Stimulated activated CD8-positive, alpha-beta memory T cell treated with anti-CD3 and anti-CD28 coated beads, Interleukin-4, amount 100 ng/mL, for 48 hours (primary cell): ENCODE data around the gene GRM8.

Source experiments
- DNase-seq: peaks from one replicate; pipeline ENCODE4 v3.0.0-alpha.2; 2020

Gene GRM8

GRCh38 chr7:127146746-127147536 lies 105.8 kb downstream of the GRM8 start:
- no peak for DNase-seq

DNA sequence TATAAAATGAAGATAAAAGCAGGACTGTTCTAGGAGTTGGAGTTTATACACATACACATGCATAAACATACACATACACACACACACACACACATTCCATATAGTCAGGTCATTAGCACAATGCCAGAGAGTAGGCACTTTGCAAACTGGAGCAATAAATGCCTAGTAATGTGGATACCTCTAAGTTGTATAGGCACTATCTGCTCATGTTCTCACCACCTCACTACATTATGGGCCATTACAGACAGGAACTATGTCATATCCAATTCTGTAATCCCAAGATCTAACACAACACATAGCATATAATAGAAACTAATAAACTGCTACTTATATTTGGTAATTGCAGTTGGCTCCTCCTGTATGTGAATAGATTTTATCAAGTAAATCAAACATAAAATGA lies 115.6 kb downstream of the GRM8 start:
- DNase-seq, result no peak

- no peak for DNase-seq
These were observed 116.8 kb downstream of the GRM8 start for GRCh38 chr7:127135871-127136485.

- no peak for DNase-seq
These were observed 129.5 kb downstream of the GRM8 start for GRCh38 chr7:127123220-127123619.

DNA sequence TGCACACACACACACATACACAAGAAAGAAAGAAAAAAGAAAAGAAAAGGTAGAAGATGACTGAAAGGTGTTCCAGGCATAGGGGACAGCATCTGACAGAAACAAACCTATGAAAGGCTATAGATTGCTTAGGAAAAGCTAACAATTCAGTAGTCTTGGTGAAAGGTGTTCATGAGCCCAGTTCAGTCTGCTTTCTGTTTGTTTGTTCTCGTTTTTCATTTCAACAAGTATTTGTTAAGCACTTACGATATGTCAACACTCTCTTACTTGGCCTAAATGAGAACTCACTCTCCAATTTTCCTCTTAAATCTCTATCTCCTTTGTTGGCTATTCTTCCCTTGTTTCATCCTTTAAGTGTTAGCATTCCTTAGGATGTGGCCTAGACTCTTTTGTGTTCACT lies 133.2 kb downstream of the GRM8 start:
- DNase-seq, result no peak

DNA sequence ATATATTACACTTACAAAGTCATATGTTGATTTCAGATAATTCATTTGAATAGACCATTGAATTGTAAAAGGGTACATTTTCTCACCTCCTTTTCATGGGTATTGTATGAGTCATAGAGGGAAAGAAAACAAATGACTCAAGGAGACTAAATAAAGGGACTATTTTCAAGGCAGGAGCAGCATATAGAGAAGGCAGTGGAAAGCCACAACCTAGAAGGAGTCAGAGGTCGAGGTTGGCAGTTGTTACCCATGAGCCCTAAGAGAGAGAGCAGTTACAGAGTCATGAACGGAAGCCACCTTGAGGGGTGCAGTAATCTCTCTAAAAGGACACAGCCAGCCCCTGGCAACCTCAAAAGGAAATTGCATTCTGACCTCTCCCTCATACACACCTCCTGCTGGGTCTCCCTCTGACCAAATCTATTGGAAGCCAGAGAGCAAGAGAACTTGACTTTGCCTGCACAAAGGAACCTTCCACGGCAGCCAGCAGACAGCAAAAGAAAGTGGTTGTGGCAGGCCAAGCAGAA lies 137.9 kb downstream of the GRM8 start:
- no peak for DNase-seq

DNA sequence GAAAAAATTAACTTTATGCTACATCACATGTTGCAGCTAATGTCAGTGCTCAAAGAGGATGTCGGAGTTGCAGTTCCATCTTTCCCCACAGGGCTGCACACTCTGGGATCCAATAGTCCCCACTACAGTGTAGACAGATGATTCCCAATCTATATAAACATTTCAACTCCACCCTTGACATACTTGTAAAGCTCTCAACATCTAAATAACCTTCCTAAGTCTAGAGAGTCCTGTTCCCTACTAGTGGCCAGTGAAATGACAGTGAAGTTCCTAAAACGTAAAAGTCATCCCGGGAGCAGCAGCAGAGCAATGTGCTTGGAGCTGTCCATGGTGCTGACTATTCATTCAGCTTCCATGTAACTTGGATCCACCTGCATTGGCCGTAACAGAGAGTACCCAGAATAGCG lies 145.1 kb downstream of the GRM8 start:
- DNase-seq, result peak; percentile 39

GRCh38 chr7:127093340-127093739 lies 159.4 kb downstream of the GRM8 start:
- no peak for DNase-seq

- DNase-seq, result no peak
These were observed 161.1 kb downstream of the GRM8 start for GRCh38 chr7:127091620-127092019.

GRCh38 chr7:127089146-127089545 lies 163.6 kb downstream of the GRM8 start:
- no peak for DNase-seq

- no peak for DNase-seq
These were observed 171.2 kb downstream of the GRM8 start for GRCh38 chr7:127081539-127081938.

DNA sequence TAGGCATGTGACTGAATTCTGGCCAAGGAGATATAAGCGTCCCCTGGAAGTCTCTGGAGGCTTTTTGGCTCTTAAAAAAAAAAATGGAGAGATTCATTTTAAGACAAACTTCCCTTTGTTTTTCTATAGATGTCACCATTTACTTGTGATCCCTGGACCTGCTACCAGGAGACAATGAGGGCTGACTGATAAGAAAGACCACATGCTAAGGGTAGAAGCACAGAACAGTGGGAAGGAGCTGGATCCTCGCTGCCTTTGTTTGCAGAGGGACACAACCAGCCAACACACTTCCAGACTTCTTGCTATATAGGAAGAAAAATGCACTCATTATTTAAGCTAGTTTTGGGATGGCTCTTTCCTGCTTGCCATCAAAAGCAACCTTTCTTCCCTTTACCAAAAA lies 172.2 kb downstream of the GRM8 start:
- DNase-seq, result no peak

DNA sequence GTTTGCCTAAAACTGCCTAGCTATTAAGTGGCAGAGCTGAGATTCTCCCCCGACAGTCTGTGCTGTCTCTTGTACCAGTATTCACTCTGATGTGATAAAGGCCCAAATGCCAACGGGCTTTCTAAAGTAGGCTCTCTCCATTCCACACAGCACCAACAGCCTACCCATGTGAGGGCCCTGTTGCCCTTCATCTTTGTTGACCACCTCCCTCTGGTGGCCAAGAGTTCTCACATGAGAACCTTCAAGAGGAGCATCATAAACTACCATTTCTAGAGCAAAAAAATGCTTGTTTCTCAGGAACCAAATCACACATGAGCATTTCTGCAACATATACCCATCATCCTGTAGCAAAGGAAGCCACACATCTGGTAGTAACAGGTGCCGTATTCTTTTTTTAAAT lies 185.8 kb downstream of the GRM8 start:
- no peak for DNase-seq

GRCh38 chr7:127059475-127059874 lies 193.3 kb downstream of the GRM8 start:
- no peak for DNase-seq

DNA sequence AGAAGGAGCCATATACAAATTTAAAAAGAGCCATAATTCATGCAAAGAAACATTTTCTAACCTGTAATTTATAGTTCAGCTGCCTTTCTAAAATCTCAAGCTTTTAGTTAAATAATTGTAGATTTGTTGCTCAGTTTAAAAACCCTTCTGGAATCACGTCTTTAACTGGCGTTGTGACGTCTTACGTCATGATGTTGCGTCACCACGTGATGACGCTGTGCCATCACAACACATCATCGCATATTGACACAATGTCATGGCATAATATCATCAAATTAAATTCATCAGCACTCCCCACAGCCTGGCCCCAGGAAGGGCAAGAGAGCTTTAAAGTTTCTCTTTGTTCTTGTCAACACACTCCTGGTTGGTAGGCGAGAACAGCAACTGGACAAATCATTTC lies 194.8 kb downstream of the GRM8 start:
- no peak for DNase-seq

- no peak for DNase-seq
These were observed 196.5 kb downstream of the GRM8 start for GRCh38 chr7:127056202-127056601.

- DNase-seq, result no peak
These were observed 205.2 kb downstream of the GRM8 start for GRCh38 chr7:127047521-127047920.

DNA sequence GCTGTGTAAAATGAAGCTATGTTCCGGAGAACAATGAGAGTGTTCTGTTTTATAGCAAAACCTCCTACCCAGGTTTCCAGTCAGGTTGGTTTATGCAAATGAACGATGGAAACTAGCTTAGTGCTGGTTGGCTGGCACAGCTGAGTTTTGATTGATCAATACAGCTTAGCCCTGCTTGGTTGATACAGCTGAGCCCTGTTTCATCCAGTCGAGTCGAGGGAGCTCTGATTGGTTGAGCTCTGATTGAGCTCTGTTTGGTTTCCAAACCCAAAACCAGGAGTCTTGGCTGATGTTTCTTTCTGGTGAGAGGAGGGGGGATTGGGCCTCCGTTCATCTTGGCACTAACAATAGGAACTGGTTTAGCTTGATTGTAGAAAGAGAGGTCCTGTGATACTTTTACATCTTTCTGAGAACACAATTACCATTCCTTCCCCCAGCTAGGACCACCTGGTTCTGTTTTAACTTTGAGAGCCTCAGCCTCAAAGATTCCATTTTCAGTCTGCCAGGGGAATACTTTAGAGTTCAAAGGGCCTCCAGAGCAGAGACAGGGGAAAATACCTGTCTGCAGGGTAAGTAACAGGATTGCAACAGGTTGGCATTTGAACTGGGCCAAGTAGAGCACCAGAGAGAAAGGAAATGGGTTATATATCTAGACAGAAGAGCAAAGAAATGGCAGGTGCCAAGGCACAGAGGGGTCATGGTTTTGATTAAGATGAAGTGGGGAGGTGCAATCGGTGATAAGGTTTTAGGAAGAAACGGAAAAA lies 210.9 kb downstream of the GRM8 start:
- DNase-seq, result no peak

DNA sequence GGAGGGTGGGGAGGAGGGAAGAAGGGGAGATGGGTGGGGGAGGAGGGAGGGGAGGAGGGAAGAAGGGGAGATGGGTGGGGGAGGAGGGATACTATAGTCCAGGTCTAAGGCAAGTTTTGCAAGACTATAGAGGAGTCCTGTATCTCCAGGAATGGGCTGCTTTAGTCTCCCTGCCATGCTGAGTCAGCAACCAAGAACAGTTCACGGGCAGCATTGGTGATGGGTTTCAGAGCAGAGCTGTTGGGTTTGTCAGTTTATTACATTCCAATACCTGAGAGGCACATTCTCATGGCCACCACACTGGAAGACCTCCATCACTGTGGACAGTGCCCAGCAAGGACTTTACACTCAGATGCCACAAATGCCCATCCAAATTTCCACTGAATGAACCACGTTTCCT lies 212.7 kb downstream of the GRM8 start:
- no peak for DNase-seq

GRCh38 chr7:127039541-127039940 lies 213.2 kb downstream of the GRM8 start:
- DNase-seq, result no peak

- no peak for DNase-seq
These were observed 217.4 kb downstream of the GRM8 start for GRCh38 chr7:127035203-127035849.

GRCh38 chr7:127034186-127034806 lies 218.4 kb downstream of the GRM8 start:
- DNase-seq, result no peak

DNA sequence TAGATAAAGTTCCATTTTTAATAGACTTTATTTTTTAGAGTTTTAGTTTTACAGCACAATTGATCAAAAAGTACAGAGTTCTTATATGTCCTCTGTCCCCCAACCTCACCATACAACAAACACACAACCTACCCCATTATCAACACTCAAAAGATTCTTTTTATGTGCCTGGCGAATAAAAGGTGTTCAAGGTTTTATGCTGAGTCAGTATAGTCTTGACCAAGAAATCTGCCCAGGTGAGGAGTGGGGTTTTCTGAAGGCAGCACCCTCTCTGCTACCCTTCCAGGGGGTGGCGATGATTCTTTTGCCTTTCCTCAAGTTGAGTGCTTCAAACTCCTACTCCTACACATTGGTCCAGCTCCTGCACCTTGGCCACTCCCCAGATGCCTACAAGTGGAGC lies 222.9 kb downstream of the GRM8 start:
- DNase-seq, result no peak
